GM13977 (cell line): Measurements from ENCODE around the gene CAMTA1.

Source experiments
- DNase-seq: peaks from one replicate; pipeline ENCODE4 v3.0.0; 2012; ENCODE audit warnings: low spot score
- CTCF ChIP-seq: IDR thresholded peaks from 2 replicates; pipeline ENCODE4 v1.5.1; 2012; ENCODE audit warnings: mild to moderate bottlenecking, control low read depth; ENCODE audit not compliant: insufficient read depth; ENCODE audit errors: extremely low read depth, missing control alignments
- in situ Hi-C: fragments of 300-500 bp; cut with MboI; formaldehyde crosslinking; loops from one replicate; pipeline ENCODE4 v1.12.0; 2022; ENCODE audit warnings: low sequenced_read_pairs, low pct_unique_long_range_greater_than_20kb, mixed read lengths, inconsistent platforms; ENCODE audit not compliant: unreplicated experiment

CAMTA1 gene

GRCh38 chr1:7500381-7501083, 715.3 kb downstream of the CAMTA1 start:
- TF ChIP-seq CTCF = no peak
- in situ Hi-C loops = no loop called here
- no peak for DNase-seq

- DNase-seq = no peak
- in situ Hi-C loops = no loop called here
- TF ChIP-seq CTCF = no peak
These were observed 715.8 kb downstream of the CAMTA1 start for GRCh38 chr1:7501084-7501491.

GRCh38 chr1:7501723-7502603, 716.7 kb downstream of the CAMTA1 start:
- no peak for DNase-seq
- in situ Hi-C loops = no loop called here
- no peak for TF ChIP-seq CTCF

GRCh38 chr1:7503691-7504437, 718.6 kb downstream of the CAMTA1 start:
- TF ChIP-seq CTCF = no peak
- no peak for DNase-seq
- in situ Hi-C loops = no loop called here

- no peak for DNase-seq
- in situ Hi-C loops = no loop called here
- no peak for TF ChIP-seq CTCF
These were observed 719.1 kb downstream of the CAMTA1 start for GRCh38 chr1:7504438-7504720.

GRCh38 chr1:7505094-7505770, 720.0 kb downstream of the CAMTA1 start:
- DNase-seq = no peak
- TF ChIP-seq CTCF = no peak
- in situ Hi-C loops = no loop called here
